NCI-H2029 (cell line): ENCODE measurements around the gene CS.
A peak's percentile ranks its signal among the peaks of the same experiment; 100 is the strongest.

ENCODE experiments used
- DNase-seq: peaks from one replicate; lab custom pipeline; 2025; lab: John Stamatoyannopoulos, UW

Gene CS

GRCh38 chr12:56244494-56244893 is 55.6 kb downstream of the CS start:
- DNase-seq, result no peak

- no peak for DNase-seq
These were observed 56.4 kb downstream of the CS start for GRCh38 chr12:56243731-56244181.

- DNase-seq, result no peak
These were observed 57.1 kb downstream of the CS start for GRCh38 chr12:56242986-56243385.

- no peak for DNase-seq
These were observed 58.5 kb downstream of the CS start for GRCh38 chr12:56241424-56242303.

- no peak for DNase-seq
These were observed 62.6 kb downstream of the CS start for GRCh38 chr12:56237552-56237951.

- DNase-seq, result no peak
These were observed 63.1 kb downstream of the CS start for GRCh38 chr12:56236985-56237384.

- DNase-seq, result no peak
These were observed 64.0 kb downstream of the CS start for GRCh38 chr12:56236091-56236490.

- no peak for DNase-seq
These were observed 65.2 kb downstream of the CS start for GRCh38 chr12:56234746-56235436.

- DNase-seq, result no peak
These were observed 68.9 kb downstream of the CS start for GRCh38 chr12:56231184-56231582.

GRCh38 chr12:56230432-56231183 is 69.5 kb downstream of the CS start:
- no peak for DNase-seq

- DNase-seq, result no peak
These were observed 70.2 kb downstream of the CS start, which contains the start of gene SLC39A5 for GRCh38 chr12:56229916-56230431. SLC39A5 (plus strand) TSS chr12:56230051; CDS start chr12:56231275, 1,224 bp downstream.

GRCh38 chr12:56229082-56229481 is 71.0 kb downstream of the CS start:
- no peak for DNase-seq

- DNase-seq, result no peak
These were observed 75.2 kb downstream of the CS start for GRCh38 chr12:56224954-56225353.

- peak; percentile 96 for DNase-seq
These were observed 75.9 kb downstream of the CS start, which contains the start of gene NABP2 for GRCh38 chr12:56224102-56224701. NABP2 (plus strand) TSS chr12:56224342; CDS start chr12:56224857, 515 bp downstream.

GRCh38 chr12:56223571-56224101 is 76.5 kb downstream of the CS start:
- no peak for DNase-seq

- DNase-seq, result no peak
These were observed 77.6 kb downstream of the CS start for GRCh38 chr12:56222531-56222895.

GRCh38 chr12:56221757-56222530 is 78.2 kb downstream of the CS start, which contains the start of gene RNF41:
RNF41 (minus strand) TSS chr12:56221922; CDS start chr12:56214047, 7,875 bp downstream.
- peak; percentile 97 for DNase-seq
